GM21528 (cell line): Measurements from ENCODE around the gene ARHGEF11.

Experiments
- ATAC-seq: cut with Tn5 transposase; IDR thresholded peaks from one replicate; pipeline ENCODE4 v1.9.1; 2021; ENCODE audit warnings: mild to moderate bottlenecking, moderate library complexity; ENCODE audit not compliant: unreplicated experiment, low FRiP score

The ARHGEF11 gene

GRCh38 chr1:157004806-157005205 is 40.7 kb downstream of the ARHGEF11 start:
- no peak for ATAC-seq

GRCh38 chr1:157004327-157004726 is 41.2 kb downstream of the ARHGEF11 start:
- no peak for ATAC-seq

- no peak for ATAC-seq
Measured at GRCh38 chr1:157001304-157001703, 44.2 kb downstream of the ARHGEF11 start.

- no peak for ATAC-seq
Measured at GRCh38 chr1:157000686-157001085, 44.9 kb downstream of the ARHGEF11 start.

- ATAC-seq: no peak
Measured at GRCh38 chr1:156999596-157000320, 45.8 kb downstream of the ARHGEF11 start.

- ATAC-seq: no peak
Measured at GRCh38 chr1:156998840-156999500, 46.6 kb downstream of the ARHGEF11 start.

- no peak for ATAC-seq
Measured at GRCh38 chr1:156998301-156998700, 47.2 kb downstream of the ARHGEF11 start.

GRCh38 chr1:156995412-156995811 is 50.1 kb downstream of the ARHGEF11 start:
- ATAC-seq: no peak

- no peak for ATAC-seq
Measured at GRCh38 chr1:156994277-156994676, 51.3 kb downstream of the ARHGEF11 start.

GRCh38 chr1:156993426-156994147 is 52.0 kb downstream of the ARHGEF11 start:
- no peak for ATAC-seq

- ATAC-seq: no peak
Measured at GRCh38 chr1:156992215-156992614, 53.3 kb downstream of the ARHGEF11 start.

- ATAC-seq: no peak
Measured at GRCh38 chr1:156987715-156988114, 57.8 kb downstream of the ARHGEF11 start.

GRCh38 chr1:156980551-156980950 is 65.0 kb downstream of the ARHGEF11 start:
- no peak for ATAC-seq

GRCh38 chr1:156975084-156975483 is 70.5 kb downstream of the ARHGEF11 start:
- no peak for ATAC-seq

GRCh38 chr1:156973417-156973816 is 72.1 kb downstream of the ARHGEF11 start:
- no peak for ATAC-seq

GRCh38 chr1:156970017-156970416 is 75.5 kb downstream of the ARHGEF11 start:
- no peak for ATAC-seq

GRCh38 chr1:156969496-156969895 is 76.0 kb downstream of the ARHGEF11 start:
- no peak for ATAC-seq

GRCh38 chr1:156964441-156964840 is 81.1 kb downstream of the ARHGEF11 start:
- no peak for ATAC-seq

- no peak for ATAC-seq
Measured at GRCh38 chr1:156963621-156964020, 81.9 kb downstream of the ARHGEF11 start.

- no peak for ATAC-seq
Measured at GRCh38 chr1:156961709-156962108, 83.8 kb downstream of the ARHGEF11 start.

GRCh38 chr1:156959925-156960324 is 85.6 kb downstream of the ARHGEF11 start:
- no peak for ATAC-seq
